Astrocyte of the spinal cord (primary cell): ENCODE results near the gene CCDC181.
"Not testable (repeated sequence)": the region's sequence is repeated elsewhere in the genome, so short reads cannot be mapped to it uniquely, and the experiment has no call there.

Source experiments
- DNase-seq: peaks from one replicate; pipeline ENCODE4 v3.0.0; 2011; ENCODE audit warnings: low read depth, low spot score
- H3K4me3 ChIP-seq: 2 replicates; pipeline ENCODE4 v1.5.1; 2011; ENCODE audit warnings: low read depth, mild to moderate bottlenecking, low read length, moderate library complexity
- in situ Hi-C: cut with HindIII; loops from 2 replicates; pipeline ENCODE4 v1.10.0; 2017; ENCODE audit warnings: low sequenced_read_pairs
- TF ChIP-seq, protein P1 (sequence below): IDR thresholded peaks from 2 replicates; pipeline ENCODE4 v1.5.1; 2012; ENCODE audit warnings: low read depth, mild to moderate bottlenecking, low read length, inconsistent platforms

The CCDC181 gene

DNA sequence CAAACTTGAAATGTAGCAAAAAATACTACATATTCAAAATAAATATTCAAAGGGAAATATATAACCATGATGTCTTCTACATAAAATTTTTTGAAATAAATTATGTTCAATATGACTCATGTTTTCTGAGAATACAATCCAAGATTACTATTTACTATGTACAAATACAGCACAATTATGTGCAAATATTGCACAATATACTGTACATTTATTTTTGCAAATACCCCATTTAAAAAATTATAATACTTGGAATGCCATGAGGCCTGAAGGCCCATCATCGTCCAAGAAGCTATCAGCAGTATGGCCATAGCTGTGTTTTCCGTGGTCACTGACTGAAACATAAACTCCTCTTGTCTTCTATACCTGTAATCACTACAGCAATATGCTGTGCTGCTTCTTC, 12.3 kb downstream of the CCDC181 start:
- no peak overlapping the region for H3K4me3 ChIP-seq
- in situ Hi-C loops, result no loop called here
- TF ChIP-seq, protein P1, sequence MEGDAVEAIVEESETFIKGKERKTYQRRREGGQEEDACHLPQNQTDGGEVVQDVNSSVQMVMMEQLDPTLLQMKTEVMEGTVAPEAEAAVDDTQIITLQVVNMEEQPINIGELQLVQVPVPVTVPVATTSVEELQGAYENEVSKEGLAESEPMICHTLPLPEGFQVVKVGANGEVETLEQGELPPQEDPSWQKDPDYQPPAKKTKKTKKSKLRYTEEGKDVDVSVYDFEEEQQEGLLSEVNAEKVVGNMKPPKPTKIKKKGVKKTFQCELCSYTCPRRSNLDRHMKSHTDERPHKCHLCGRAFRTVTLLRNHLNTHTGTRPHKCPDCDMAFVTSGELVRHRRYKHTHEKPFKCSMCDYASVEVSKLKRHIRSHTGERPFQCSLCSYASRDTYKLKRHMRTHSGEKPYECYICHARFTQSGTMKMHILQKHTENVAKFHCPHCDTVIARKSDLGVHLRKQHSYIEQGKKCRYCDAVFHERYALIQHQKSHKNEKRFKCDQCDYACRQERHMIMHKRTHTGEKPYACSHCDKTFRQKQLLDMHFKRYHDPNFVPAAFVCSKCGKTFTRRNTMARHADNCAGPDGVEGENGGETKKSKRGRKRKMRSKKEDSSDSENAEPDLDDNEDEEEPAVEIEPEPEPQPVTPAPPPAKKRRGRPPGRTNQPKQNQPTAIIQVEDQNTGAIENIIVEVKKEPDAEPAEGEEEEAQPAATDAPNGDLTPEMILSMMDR, result no peak
- no peak for DNase-seq

DNA sequence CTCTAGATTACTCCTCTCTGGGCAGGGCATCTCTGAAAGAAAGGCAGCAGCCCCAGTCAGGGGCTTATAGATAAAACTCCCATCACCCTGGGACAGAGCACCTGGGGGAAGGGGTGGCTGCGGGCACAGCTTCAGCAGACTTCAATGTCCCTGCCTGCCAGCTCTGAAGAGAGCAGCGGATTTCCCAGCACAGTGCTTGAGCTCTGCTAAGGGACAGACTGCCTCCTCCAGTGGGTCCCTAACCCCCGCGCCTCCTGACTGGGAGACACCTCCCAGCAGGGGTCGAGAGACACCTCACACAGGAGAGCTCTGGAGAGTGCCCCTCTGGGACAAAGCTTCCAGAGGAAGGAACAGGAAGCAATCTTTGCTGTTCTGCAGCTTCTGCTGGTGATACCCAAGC, 18.9 kb downstream of the CCDC181 start:
- DNase-seq, in situ Hi-C loops, H3K4me3 ChIP-seq: not testable (repeated sequence)

DNA sequence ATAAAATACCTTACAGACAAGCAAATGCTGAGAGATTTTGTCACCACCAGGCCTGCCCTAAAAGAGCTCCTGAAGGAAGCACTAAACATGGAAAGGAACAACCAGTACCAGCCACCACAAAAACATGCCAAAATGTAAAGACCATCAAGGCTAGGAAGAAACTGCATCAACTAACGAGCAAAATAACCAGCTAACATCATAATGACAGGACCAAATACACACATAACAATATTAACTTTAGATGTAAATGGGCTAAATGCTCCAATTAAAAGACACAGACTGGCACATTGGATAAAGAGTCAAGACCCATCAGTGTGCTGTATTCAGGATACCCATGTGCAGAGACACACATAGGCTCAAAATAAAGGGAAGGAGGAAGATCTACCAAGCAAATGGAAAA, 24.7 kb downstream of the CCDC181 start:
- DNase-seq, in situ Hi-C loops: not testable (repeated sequence)

DNA sequence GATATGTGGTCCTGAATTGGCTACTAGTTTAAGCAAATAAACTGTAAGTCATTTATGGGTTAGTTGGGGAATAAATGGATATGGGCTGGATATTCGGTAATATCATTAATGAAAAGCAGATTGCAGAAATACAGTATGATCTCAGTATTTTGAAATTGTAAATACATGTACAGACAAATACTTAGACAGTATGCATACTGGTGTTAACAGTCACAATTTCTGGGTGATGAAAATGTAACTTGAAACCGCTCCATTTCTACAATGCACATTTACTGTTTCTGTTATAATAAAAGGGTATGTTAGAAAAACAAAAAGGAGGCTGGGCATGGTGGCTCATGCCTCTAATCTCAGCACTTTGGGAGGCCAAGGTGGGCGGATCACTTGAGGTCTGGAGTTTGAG, 31.3 kb downstream of the CCDC181 start:
- no peak for DNase-seq
- TF ChIP-seq, protein P1, result no peak
- in situ Hi-C loops, result no loop called here

More for the DNA sequence above, 24.7 kb downstream of the CCDC181 start:
- not testable (repeated sequence) for H3K4me3 ChIP-seq

DNA sequence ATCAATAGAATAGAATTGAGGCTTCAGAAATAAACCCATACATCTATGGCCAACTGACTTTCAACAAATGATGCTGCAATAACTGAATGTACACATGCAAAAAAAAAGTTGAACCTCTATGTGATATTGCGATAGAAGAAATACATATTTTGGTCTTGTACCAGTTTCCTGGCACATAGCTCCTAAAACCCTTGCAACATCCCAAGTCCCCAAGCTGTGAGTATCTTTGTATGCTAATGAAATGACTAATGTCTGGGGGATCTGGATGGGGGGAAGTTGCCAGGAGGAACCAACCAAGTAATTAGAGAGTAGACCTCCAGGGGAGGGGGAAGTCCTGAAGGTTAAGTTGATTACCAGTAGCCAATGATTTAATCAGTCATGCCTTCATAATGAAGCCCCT, 34.9 kb downstream of the CCDC181 start:
- in situ Hi-C loops, result no loop called here
- no peak for DNase-seq
- H3K4me3 ChIP-seq, result no peak overlapping the region
- TF ChIP-seq, protein P1, result no peak

More for the DNA sequence above, 31.3 kb downstream of the CCDC181 start:
- no peak overlapping the region for H3K4me3 ChIP-seq

DNA sequence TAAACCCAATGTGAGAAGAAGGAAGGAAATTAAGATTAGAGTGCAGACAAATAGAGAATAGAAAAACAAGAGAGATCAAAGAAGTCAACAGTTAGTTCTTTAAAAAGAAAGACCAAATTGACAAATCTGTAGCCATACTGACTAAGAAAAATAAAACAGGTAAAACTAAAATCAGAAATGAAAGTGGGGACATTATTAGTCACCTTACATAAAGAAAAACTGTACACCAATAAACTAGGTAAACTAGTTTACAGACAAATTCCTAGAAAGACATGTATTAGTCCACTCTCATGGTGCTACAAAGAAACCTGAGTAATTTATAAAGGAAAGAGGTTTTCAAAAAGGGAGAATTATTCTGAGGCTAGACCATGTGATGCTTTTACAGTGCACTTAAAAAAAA, 37.0 kb downstream of the CCDC181 start:
- H3K4me3 ChIP-seq, result no peak overlapping the region
- TF ChIP-seq, protein P1, result no peak
- no peak for DNase-seq
- in situ Hi-C loops, result no loop called here

DNA sequence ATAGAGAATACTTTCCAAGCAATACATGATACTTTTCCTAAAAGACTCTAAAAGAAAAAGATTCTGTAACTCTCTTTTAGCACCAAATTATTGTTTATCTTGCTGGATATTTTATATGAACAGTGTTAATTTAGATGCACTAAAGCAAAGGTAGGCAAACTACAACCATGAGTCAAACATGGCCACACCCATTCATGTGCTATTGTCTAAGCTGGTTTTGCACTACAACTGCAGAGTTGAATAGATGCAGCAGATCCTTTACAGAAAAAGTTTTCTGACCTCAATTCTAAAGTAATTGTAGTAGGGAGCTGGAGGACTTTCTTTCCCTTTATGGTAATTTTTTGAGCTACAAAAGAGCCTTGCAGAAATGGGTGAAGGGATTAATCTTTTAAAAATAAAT, 39.9 kb downstream of the CCDC181 start:
- H3K4me3 ChIP-seq, result no peak overlapping the region
- in situ Hi-C loops, result no loop called here
- no peak for DNase-seq
- TF ChIP-seq, protein P1, result no peak

DNA sequence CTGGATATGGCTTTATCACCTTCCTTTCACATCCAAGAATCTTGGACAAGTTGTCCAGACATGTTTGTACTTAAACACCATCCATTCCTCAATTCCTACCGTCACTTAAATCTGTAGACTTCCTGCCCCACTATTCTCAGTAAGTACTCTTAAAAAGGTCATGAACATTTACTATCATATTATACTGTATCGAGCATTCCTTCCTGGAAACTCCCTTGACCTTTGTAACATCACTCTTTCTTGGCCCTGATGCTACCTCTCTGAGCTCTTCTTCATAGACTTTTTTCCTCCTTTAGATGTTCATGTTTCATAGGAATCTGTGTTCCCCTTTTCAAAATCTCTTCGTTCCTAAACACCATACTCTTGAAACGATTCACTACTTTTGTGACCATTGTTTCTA, 43.8 kb downstream of the CCDC181 start:
- no peak overlapping the region for H3K4me3 ChIP-seq
- TF ChIP-seq, protein P1, result no peak
- in situ Hi-C loops, result no loop called here
- no peak for DNase-seq
